Measurements from ENCODE around the gene ATF7IP2. TPM values are rescaled to one million over a fixed set of nuclear protein-coding genes. Genes with fewer than 3 reads are reported as not detected.
"Not testable (repeated sequence)": the region's sequence is repeated elsewhere in the genome, so short reads cannot be mapped to it uniquely, and the experiment has no call there.

Gene ATF7IP2
- total RNA-seq, 2 donors from 2014 or later: 23.7 to 25.8 TPM

GRCh38 chr16:10453159-10453510 is 67.3 kb downstream of the ATF7IP2 start:
- Mint-ChIP-seq H3K27ac (no peak overlapping the region), H3K4me1 (peaks cover 5% of the 10 kb centered on the region), H3K36me3 (ENCODE audit: low read depth) (peaks cover 87% of the 10 kb centered on the region), H3K4me3 (no peak overlapping the region), H3K27me3 (no peaks in the 10 kb centered on the region), H3K9me3 (peaks cover 3% of the 10 kb centered on the region)
- no peak for ATAC-seq (replicated peaks)

- no peaks in the 10 kb centered on the region for H3K27me3 Mint-ChIP-seq
- H3K36me3 Mint-ChIP-seq (ENCODE audit: low read depth): peaks cover 78% of the 10 kb centered on the region
- no peak for ATAC-seq (replicated peaks)
- H3K4me3 Mint-ChIP-seq: no peak overlapping the region
- H3K9me3 Mint-ChIP-seq: peaks cover 4% of the 10 kb centered on the region
- no peak overlapping the region for H3K27ac Mint-ChIP-seq
- no peaks in the 10 kb centered on the region for H3K4me1 Mint-ChIP-seq
These were observed 80.0 kb downstream of the ATF7IP2 start for GRCh38 chr16:10465821-10466220.

- no peak overlapping the region for H3K4me3 Mint-ChIP-seq
These were observed 80.5 kb downstream of the ATF7IP2 start for GRCh38 chr16:10466313-10466712.

GRCh38 chr16:10466861-10467260 is 81.0 kb downstream of the ATF7IP2 start:
- Mint-ChIP-seq H3K9me3 (peaks cover 4% of the 10 kb centered on the region), H3K27me3 (no peaks in the 10 kb centered on the region), H3K4me3 (no peak overlapping the region), H3K4me1 (no peaks in the 10 kb centered on the region), H3K27ac (no peak overlapping the region), H3K36me3 (ENCODE audit: low read depth) (peaks cover 74% of the 10 kb centered on the region)
- no peak for ATAC-seq (replicated peaks)

More at GRCh38 chr16:10466313-10466712, 80.5 kb downstream of the ATF7IP2 start:
- H3K9me3 Mint-ChIP-seq: peaks cover 4% of the 10 kb centered on the region
- peaks cover 78% of the 10 kb centered on the region for H3K36me3 Mint-ChIP-seq (ENCODE audit: low read depth)
- no peaks in the 10 kb centered on the region for H3K4me1 Mint-ChIP-seq
- ATAC-seq (replicated peaks): no peak
- no peaks in the 10 kb centered on the region for H3K27me3 Mint-ChIP-seq
- H3K27ac Mint-ChIP-seq: no peak overlapping the region

- H3K9me3 Mint-ChIP-seq: peaks cover 14% of the 10 kb centered on the region
- not testable (repeated sequence) for H3K4me1 Mint-ChIP-seq; ATAC-seq (replicated peaks); H3K27me3 Mint-ChIP-seq; H3K27ac Mint-ChIP-seq; H3K4me3 Mint-ChIP-seq
- H3K36me3 Mint-ChIP-seq (ENCODE audit: low read depth): peaks cover 66% of the 10 kb centered on the region
These were observed 90.8 kb downstream of the ATF7IP2 start for GRCh38 chr16:10476636-10477035.

GRCh38 chr16:10480151-10480550 is 94.3 kb downstream of the ATF7IP2 start:
- peaks cover 14% of the 10 kb centered on the region for H3K9me3 Mint-ChIP-seq
- H3K4me1 Mint-ChIP-seq: no peaks in the 10 kb centered on the region
- no peak for ATAC-seq (replicated peaks)
- no peak overlapping the region for H3K4me3 Mint-ChIP-seq
- H3K36me3 Mint-ChIP-seq (ENCODE audit: low read depth): peaks cover 58% of the 10 kb centered on the region
- H3K27ac Mint-ChIP-seq: no peak overlapping the region
- no peaks in the 10 kb centered on the region for H3K27me3 Mint-ChIP-seq

- no peaks in the 10 kb centered on the region for H3K27me3 Mint-ChIP-seq
- ATAC-seq (replicated peaks): no peak
- peaks cover 15% of the 10 kb centered on the region for H3K9me3 Mint-ChIP-seq
- no peak overlapping the region for H3K4me3 Mint-ChIP-seq
- H3K4me1 Mint-ChIP-seq: no peaks in the 10 kb centered on the region
- peaks cover 34% of the 10 kb centered on the region for H3K36me3 Mint-ChIP-seq (ENCODE audit: low read depth)
- no peak overlapping the region for H3K27ac Mint-ChIP-seq
These were observed 99.3 kb downstream of the ATF7IP2 start for GRCh38 chr16:10485159-10485558.

- peaks cover 27% of the 10 kb centered on the region for H3K36me3 Mint-ChIP-seq (ENCODE audit: low read depth)
- H3K27me3 Mint-ChIP-seq: no peaks in the 10 kb centered on the region
- H3K27ac Mint-ChIP-seq: no peak overlapping the region
- no peaks in the 10 kb centered on the region for H3K4me1 Mint-ChIP-seq
- H3K4me3 Mint-ChIP-seq: no peak overlapping the region
- peaks cover 11% of the 10 kb centered on the region for H3K9me3 Mint-ChIP-seq
- ATAC-seq (replicated peaks): no peak
These were observed 100.0 kb downstream of the ATF7IP2 start for GRCh38 chr16:10485698-10486382.

- Mint-ChIP-seq H3K27me3 (no peaks in the 10 kb centered on the region), H3K4me1 (peaks cover 7% of the 10 kb centered on the region), H3K4me3 (no peak overlapping the region), H3K27ac (no peak overlapping the region), H3K9me3 (peaks cover 7% of the 10 kb centered on the region), H3K36me3 (ENCODE audit: low read depth) (no peaks in the 10 kb centered on the region)
- ATAC-seq (replicated peaks): no peak
These were observed 104.3 kb downstream of the ATF7IP2 start for GRCh38 chr16:10490141-10490540.

GRCh38 chr16:10493276-10493675 is 107.4 kb downstream of the ATF7IP2 start:
- no peaks in the 10 kb centered on the region for H3K27me3 Mint-ChIP-seq
- H3K27ac Mint-ChIP-seq: no peak overlapping the region
- no peaks in the 10 kb centered on the region for H3K36me3 Mint-ChIP-seq (ENCODE audit: low read depth)
- H3K4me1 Mint-ChIP-seq: peaks cover 7% of the 10 kb centered on the region
- no peak for ATAC-seq (replicated peaks)
- H3K9me3 Mint-ChIP-seq: no peaks in the 10 kb centered on the region
- H3K4me3 Mint-ChIP-seq: no peak overlapping the region

- H3K27me3 Mint-ChIP-seq: no peaks in the 10 kb centered on the region
- peak overlapping the region; percentile 12 for H3K4me3 Mint-ChIP-seq
- peaks cover 7% of the 10 kb centered on the region for H3K4me1 Mint-ChIP-seq
- peak overlapping the region; percentile 37 for H3K27ac Mint-ChIP-seq
- no peaks in the 10 kb centered on the region for H3K36me3 Mint-ChIP-seq (ENCODE audit: low read depth)
- ATAC-seq (replicated peaks): peak; percentile 78
- no peaks in the 10 kb centered on the region for H3K9me3 Mint-ChIP-seq
These were observed 108.6 kb downstream of the ATF7IP2 start for GRCh38 chr16:10494343-10495030.

- peak overlapping the region; percentile 12 for H3K4me3 Mint-ChIP-seq
- H3K9me3 Mint-ChIP-seq: no peaks in the 10 kb centered on the region
- no peaks in the 10 kb centered on the region for H3K36me3 Mint-ChIP-seq (ENCODE audit: low read depth)
- ATAC-seq (replicated peaks): no peak
- peak overlapping the region; percentile 37 for H3K27ac Mint-ChIP-seq
- peaks cover 7% of the 10 kb centered on the region for H3K4me1 Mint-ChIP-seq
- no peaks in the 10 kb centered on the region for H3K27me3 Mint-ChIP-seq
These were observed 109.1 kb downstream of the ATF7IP2 start for GRCh38 chr16:10495031-10495345.

- Mint-ChIP-seq H3K36me3 (ENCODE audit: low read depth) (no peaks in the 10 kb centered on the region), H3K9me3 (no peaks in the 10 kb centered on the region), H3K27me3 (no peaks in the 10 kb centered on the region), H3K4me1 (peaks cover 7% of the 10 kb centered on the region), H3K4me3 (no peak overlapping the region), H3K27ac (no peak overlapping the region)
- peak; percentile 72 for ATAC-seq (replicated peaks)
These were observed 111.6 kb downstream of the ATF7IP2 start for GRCh38 chr16:10497132-10498101.

GRCh38 chr16:10500582-10500981 is 114.7 kb downstream of the ATF7IP2 start:
- Mint-ChIP-seq H3K4me1 (no peaks in the 10 kb centered on the region), H3K36me3 (ENCODE audit: low read depth) (no peaks in the 10 kb centered on the region), H3K9me3 (no peaks in the 10 kb centered on the region), H3K27ac (no peak overlapping the region), H3K4me3 (no peak overlapping the region), H3K27me3 (no peaks in the 10 kb centered on the region)
- ATAC-seq (replicated peaks): peak; percentile 55

Data from activated T-helper 17 cell treated with anti-CD3 and anti-CD28 coated beads, Interleukin-2, amount 50 U/mL, for 72 hours (primary cell).